Adrenal gland (tissue), 12 donors: ENCODE measurements around the gene HHAT. TPM values are rescaled to one million over a fixed set of nuclear protein-coding genes. Genes with fewer than 3 reads are reported as not detected.

Source experiments
- DNase-seq, 7 donors: peaks; one replicate each; pipeline ENCODE4 v3.0.0-alpha.2; 2019 to 2020
- H3K27ac ChIP-seq, 5 donors: fragments of 200-600 bp; sonication (generic) in 4 of 5; 1 replicate in 3 of 5; 2 replicates in 2 of 5; pipeline versions ENCODE4 v1.5.1 to v1.8.0; 2016 to 2020; ENCODE audit warnings: mild to moderate bottlenecking in 1 of 5
- H3K27me3 ChIP-seq: fragments of 200-600 bp; 2 replicates; pipeline ENCODE4 v1.8.0; 2021
- H3K36me3 ChIP-seq, 2 donors: fragments of 200-600 bp; replicated peaks in 1 of 2; 1 replicate in 1 of 2; 2 replicates in 1 of 2; pipeline versions ENCODE4 v1.5.1 to v1.8.0; 2018 to 2022
- H3K4me1 ChIP-seq, 2 donors: fragments of 200-600 bp; replicated peaks in 1 of 2; 1 replicate in 1 of 2; 2 replicates in 1 of 2; pipeline versions ENCODE4 v1.5.1 to v1.8.0; 2018 to 2021
- H3K4me3 ChIP-seq, 4 donors: fragments of 200-600 bp; sonication (generic) in 3 of 4; one replicate each; pipeline ENCODE4 v1.5.1; 2016 to 2018
- H3K9me3 ChIP-seq, 3 donors: fragments of 200-600 bp; sonication (generic) in 1 of 3; replicated peaks in 1 of 3; 1 replicate in 2 of 3; 2 replicates in 1 of 3; pipeline versions ENCODE4 v1.5.1 to v1.8.0; 2016 to 2021
- CTCF ChIP-seq, 6 experiments: fragments of 450-650 bp in 4 of 6; fragments of 200-600 bp in 2 of 6; sonication (generic) in 1 of 6; IDR thresholded peaks; 1 replicate in 5 of 6; 2 replicates in 1 of 6; pipeline versions ENCODE4 v1.5.1 to v1.8.0; 2016 to 2021; ENCODE audit warnings: antibody characterized with exemption in 6 of 6, mild to moderate bottlenecking in 2 of 6, moderate library complexity in 1 of 6
- POLR2A ChIP-seq, 2 donors: fragments of 450-650 bp; IDR thresholded peaks; one replicate each; pipeline ENCODE4 v1.6.1; 2017; ENCODE audit warnings: antibody characterized with exemption in 2 of 2, mild to moderate bottlenecking in 2 of 2, moderate library complexity in 1 of 2
- WGBS, 4 donors: extraction: QIAGEN DNeasy Blood & Tissue Kit in 2 of 4; methylation state at CpG; one replicate each; pipeline versions ENCODE4 v1.1.5 to v1.1.7; 2013 to 2017; 5-methylcytosine and 5-hydroxymethylcytosine counted together
- intact Hi-C, 2 donors: fragments of 100-400 bp; cut with DNase I; formaldehyde crosslinking; loops; one replicate each; pipeline versions ENCODE4 v1.14.1 to v1.15.0; 2022 to 2023
- polyA plus RNA-seq, 3 donors: library from polyadenylated mRNA; stranded (reverse); fragments of 200-250 nt in 2 of 3; fragments of 350-450 nt in 1 of 3; fragmentation: Illumina TruSeq in 1 of 3; extraction: RNeasy Lipid Tissue Mini Kit (QIAGEN cat#74804) in 1 of 3; gene quantifications; one replicate each; pipeline ENCODE4 v1.2.3, GENCODE V29; 2013 to 2014
- total RNA-seq, 9 donors: library from RNA; depleted of rRNA in 4 of 9; stranded (reverse); fragments of >200 nt in 4 of 9; fragments of 120-200 nt in 1 of 9; fragmentation: NEBNext Ultra II Directional in 1 of 9; extraction: Animal tissue kit (Norgen Biotek cat#: 25700) in 1 of 9; gene quantifications; one replicate each; pipeline versions ENCODE4 v1.1.0 to v1.2.4, GENCODE V29; 2013 to 2023
- donor health status: healthy with polysubstance abuse.
- donor health status: Bipolar disorder and iron deficiency.
- donor health status: DM: yes; HTN: yes; CAD: no.
- donor health status: DM: no; HTN: no; CAD: no.
- donor health status: DM: no; HTN: no; CAD: no.
- donor health status: DM: yes; HTN: yes; CAD: no.

The HHAT gene
- total and polyA plus RNA-seq, 12 donors, result 3.1 to 26.7 (median 12.3) TPM

- Histone ChIP-seq H3K27ac (no peak overlapping the region), H3K4me1 (no peaks in the 10 kb centered on the region), H3K27me3 (no peaks in the 10 kb centered on the region), H3K9me3 (no peaks in the 10 kb centered on the region), H3K4me3 (no peak overlapping the region), H3K36me3 (no peaks in the 10 kb centered on the region)
- DNase-seq, result no peak
- WGBS, 4 donors, result 59 to 67% (median 66%) methylated on average over 3 of the region's 3 CpGs
- intact Hi-C loops, result no loop called here
- TF ChIP-seq POLR2A (IDR thresholded peaks at IDR 0.05), result no peak
- no peak for TF ChIP-seq CTCF (IDR thresholded peaks at IDR 0.05)
Measured at GRCh38 chr1:210678306-210678705, 349.6 kb downstream of the HHAT start.

DNA sequence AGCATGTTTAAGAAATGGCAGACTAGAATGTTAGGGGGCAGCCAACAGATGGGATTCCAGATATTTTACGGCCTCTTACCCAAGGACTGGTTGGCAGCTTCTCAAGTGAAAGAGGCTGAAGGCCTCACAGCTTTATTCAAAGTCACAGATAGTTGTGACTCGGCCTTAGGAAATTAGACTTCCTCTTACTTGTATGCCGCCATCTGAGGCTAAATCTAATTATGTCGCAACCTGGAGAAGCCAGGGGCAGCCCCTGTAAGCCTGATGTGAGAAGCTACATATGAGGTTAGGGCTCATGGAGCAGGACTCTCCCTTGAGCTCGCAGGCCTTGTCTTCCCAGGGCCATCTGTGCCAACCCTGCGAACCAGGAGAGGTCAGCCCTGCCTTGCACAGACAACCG, 352.5 kb downstream of the HHAT start:
- intact Hi-C loops, result no loop called here
- Histone ChIP-seq H3K4me1 (no peaks in the 10 kb centered on the region), H3K36me3 (no peaks in the 10 kb centered on the region), H3K4me3 (no peak overlapping the region), H3K27ac (no peak overlapping the region), H3K27me3 (no peaks in the 10 kb centered on the region), H3K9me3 (no peaks in the 10 kb centered on the region)
- DNase-seq, result peak in 1 of 7 donors; percentile 34
- WGBS, 4 donors, result 83 to 88% (median 87%) methylated on average over 6 to 7 of the region's 7 CpGs
- TF ChIP-seq POLR2A (IDR thresholded peaks at IDR 0.05) (no peak), CTCF (IDR thresholded peaks at IDR 0.05) (no peak)

GRCh38 chr1:210683403-210684047, 354.8 kb downstream of the HHAT start:
- intact Hi-C loops, result no loop called here
- Histone ChIP-seq H3K9me3 (no peaks in the 10 kb centered on the region), H3K36me3 (no peaks in the 10 kb centered on the region), H3K27ac (no peak overlapping the region), H3K4me3 (no peak overlapping the region), H3K27me3 (no peaks in the 10 kb centered on the region), H3K4me1 (no peaks in the 10 kb centered on the region)
- whole genome bisulfite sequencing, 4 donors, result 95 to 96% (median 96%) methylated on average over 25 to 33 of the region's 33 CpGs
- TF ChIP-seq POLR2A (IDR thresholded peaks at IDR 0.05) (no peak), CTCF (IDR thresholded peaks at IDR 0.05) (no peak)
- peak in 1 of 7 donors; percentile 39 for DNase-seq

DNA sequence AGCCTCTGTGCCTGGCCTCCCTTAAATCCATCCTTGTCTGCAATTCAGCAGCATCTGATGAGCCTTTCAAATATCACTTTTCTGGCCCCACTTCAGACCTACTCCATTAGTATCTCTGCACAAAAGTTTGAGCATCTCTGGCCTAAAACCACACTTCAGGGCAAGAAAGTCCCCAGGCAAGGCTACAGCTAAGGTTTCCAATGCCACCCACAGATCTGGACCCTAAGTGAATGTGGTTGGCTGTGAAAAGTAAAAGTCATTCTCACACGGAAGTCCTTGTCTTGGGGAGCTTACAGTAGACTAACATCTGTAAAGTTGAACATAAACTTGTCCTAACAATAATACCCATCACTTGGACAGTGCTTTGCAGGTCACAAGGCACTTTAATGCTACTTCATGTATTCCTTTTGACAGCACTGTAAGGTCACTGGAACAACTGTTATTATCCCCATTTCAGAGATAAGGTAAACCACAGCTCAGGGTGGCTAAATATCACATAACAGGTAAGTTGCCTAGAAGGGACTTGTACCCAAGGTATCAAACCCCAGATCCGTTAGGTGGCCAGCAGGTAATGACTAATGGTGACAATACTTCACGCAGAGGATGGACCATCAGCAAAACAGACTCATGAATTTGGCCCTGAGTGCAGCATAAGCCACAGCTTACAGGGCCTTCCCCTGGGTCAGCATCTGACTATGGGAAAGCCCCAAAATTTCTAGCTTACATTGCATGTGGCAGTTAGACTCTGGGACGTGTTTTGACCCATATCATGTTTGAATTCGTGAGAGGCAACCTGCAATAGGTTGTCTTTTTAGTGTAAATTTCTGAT, 356.0 kb downstream of the HHAT start:
- DNase-seq, result no peak
- no peaks in the 10 kb centered on the region for H3K4me1 ChIP-seq
- no peak overlapping the region for H3K27ac ChIP-seq
- no peaks in the 10 kb centered on the region for H3K27me3 ChIP-seq
- H3K36me3 ChIP-seq, result no peaks in the 10 kb centered on the region
- 63 to 80% (median 67%) methylated on average over 5 of the region's 5 CpGs for whole genome bisulfite sequencing, 4 donors
- TF ChIP-seq CTCF (IDR thresholded peaks at IDR 0.05) (no peak), POLR2A (IDR thresholded peaks at IDR 0.05) (no peak)
- no peak overlapping the region for H3K4me3 ChIP-seq
- intact Hi-C loops, result no loop called here
- no peaks in the 10 kb centered on the region for H3K9me3 ChIP-seq
